Vagina (tissue), 2 donors: ENCODE results near the gene RNH1. TPM values are rescaled to one million over a fixed set of nuclear protein-coding genes. Genes with fewer than 3 reads are reported as not detected.

Experiments used
- DNase-seq, 2 donors: peaks; one replicate each; pipeline ENCODE4 v3.0.0-alpha.2; 2017; ENCODE audit errors: extremely low spot score in 2 of 2
- H3K27ac ChIP-seq: fragments of 200-600 bp; sonication (generic); one replicate; pipeline ENCODE4 v1.5.1; 2019
- H3K27me3 ChIP-seq: fragments of 200-600 bp; sonication (generic); one replicate; pipeline ENCODE4 v1.5.1; 2019
- H3K36me3 ChIP-seq, 2 donors: fragments of 200-600 bp; sonication (generic); one replicate each; pipeline ENCODE4 v1.5.1; 2017 to 2019
- H3K4me1 ChIP-seq: fragments of 200-600 bp; sonication (generic); one replicate; pipeline ENCODE4 v1.5.1; 2019
- H3K4me3 ChIP-seq, 2 donors: fragments of 200-600 bp; sonication (generic); 1 replicate in 1 of 2; 2 replicates in 1 of 2; pipeline ENCODE4 v1.5.1; 2016 to 2019
- H3K9me3 ChIP-seq: fragments of 200-600 bp; sonication (generic); one replicate; pipeline ENCODE4 v1.5.1; 2019
- CTCF ChIP-seq, 3 experiments: fragments of 450-650 bp in 2 of 3; fragments of 200-600 bp in 1 of 3; sonication (generic) in 1 of 3; IDR thresholded peaks; one replicate each; pipeline ENCODE4 v1.5.1; 2017 to 2019; ENCODE audit warnings: antibody characterized with exemption in 3 of 3, mild to moderate bottlenecking in 2 of 3, moderate library complexity in 2 of 3
- POLR2A ChIP-seq, 2 donors: fragments of 450-650 bp; IDR thresholded peaks; one replicate each; pipeline ENCODE4 v1.6.1; 2017; ENCODE audit warnings: antibody characterized with exemption in 2 of 2, mild to moderate bottlenecking in 2 of 2, moderate library complexity in 2 of 2
- POLR2AphosphoS5 ChIP-seq, 2 donors: sonication (generic); formaldehyde crosslinking; IDR thresholded peaks; one replicate each; pipeline ENCODE4 v1.9.0; 2017; ENCODE audit warnings: antibody characterized with exemption in 2 of 2, mild to moderate bottlenecking in 2 of 2, low read depth in 1 of 2; ENCODE audit not compliant: insufficient read depth in 1 of 2
- intact Hi-C: fragments of 100-400 bp; cut with DNase I; formaldehyde crosslinking; loops from one replicate; pipeline ENCODE4 v1.15.1; 2023
- total RNA-seq: library from RNA; depleted of rRNA; stranded (reverse); fragments of >200 nt; gene quantifications from one replicate; pipeline ENCODE4 v1.2.3, GENCODE V29; 2016

RNH1 gene
- total RNA-seq, 1 donor from 2014 or later = 252 TPM

GRCh38 chr11:501001-501682 lies 5.9 kb downstream of the RNH1 start:
- Histone ChIP-seq H3K4me3 (no peak overlapping the region), H3K27me3 (no peaks in the 10 kb centered on the region), H3K9me3 (no peaks in the 10 kb centered on the region), H3K27ac (no peak overlapping the region), H3K4me1 (peaks cover 42% of the 10 kb centered on the region), H3K36me3 (peaks cover 4 to 63% of the 10 kb centered on the region in 2 donors)
- TF ChIP-seq CTCF (IDR thresholded peaks at IDR 0.05) (no peak), POLR2AphosphoS5 (IDR thresholded peaks at IDR 0.05; ENCODE audit: insufficient read depth in 1 of 2, low read depth in 1 of 2) (no peak), POLR2A (IDR thresholded peaks at IDR 0.05) (no peak)
- intact Hi-C loops = loop anchor here (5.0 kb wide), 1 partner anchor 49 kb away; the partner anchor contains the start of gene PTDSS2
- DNase-seq = no peak

- Histone ChIP-seq H3K36me3 (peaks cover 4 to 80% of the 10 kb centered on the region in 2 donors), H3K9me3 (no peaks in the 10 kb centered on the region), H3K27ac (no peak overlapping the region), H3K4me3 (no peak overlapping the region), H3K27me3 (no peaks in the 10 kb centered on the region), H3K4me1 (peaks cover 25% of the 10 kb centered on the region)
- no peak for DNase-seq
- no peak for TF ChIP-seq POLR2AphosphoS5 (IDR thresholded peaks at IDR 0.05; ENCODE audit: insufficient read depth in 1 of 2, low read depth in 1 of 2)
- no peak for TF ChIP-seq POLR2A (IDR thresholded peaks at IDR 0.05)
- TF ChIP-seq CTCF (IDR thresholded peaks at IDR 0.05) = no peak
- intact Hi-C loops = loop anchor here (5.0 kb wide), 1 partner anchor 47 kb away; the partner anchor contains the start of gene PTDSS2
Observed at GRCh38 chr11:499201-500076, 7.6 kb downstream of the RNH1 start.

GRCh38 chr11:498297-499181 lies 8.5 kb downstream of the RNH1 start:
- no peak overlapping the region for H3K27ac ChIP-seq

More at GRCh38 chr11:498297-499181, 8.5 kb downstream of the RNH1 start:
- Histone ChIP-seq H3K36me3 (peaks cover 4 to 89% of the 10 kb centered on the region in 2 donors), H3K27me3 (no peaks in the 10 kb centered on the region), H3K4me3 (no peak overlapping the region), H3K4me1 (peaks cover 16% of the 10 kb centered on the region), H3K9me3 (no peaks in the 10 kb centered on the region)
- intact Hi-C loops = no loop called here
- no peak for DNase-seq
- no peak for TF ChIP-seq CTCF (IDR thresholded peaks at IDR 0.05)
- TF ChIP-seq POLR2A (IDR thresholded peaks at IDR 0.05) = no peak
- no peak for TF ChIP-seq POLR2AphosphoS5 (IDR thresholded peaks at IDR 0.05; ENCODE audit: insufficient read depth in 1 of 2, low read depth in 1 of 2)
